Activated CD4-positive, alpha-beta T cell treated with anti-CD3 and anti-CD28 coated beads for 24 hours (primary cell): Measurements from ENCODE around the gene VASP.
A peak's percentile ranks its signal among the peaks of the same experiment; 100 is the strongest.
"Not testable (repeated sequence)": the region's sequence is repeated elsewhere in the genome, so short reads cannot be mapped to it uniquely, and the experiment has no call there.

Experiments
- DNase-seq, 2 donors: peaks; one replicate each; pipeline ENCODE4 v3.0.0-alpha.2; 2020; ENCODE audit warnings: low read depth in 2 of 2

VASP gene

GRCh38 chr19:45496349-45496953 lies 10.8 kb upstream of the VASP start:
- DNase-seq, result no peak

- no peak for DNase-seq
These were observed 9.5 kb upstream of the VASP start for GRCh38 chr19:45497791-45498190.

- DNase-seq, result peak; percentile 49 to 50
These were observed 8.7 kb upstream of the VASP start, which contains the start of gene PPM1N for GRCh38 chr19:45498411-45499195. Gene PPM1N (plus strand): TSS chr19:45498443. CDS start chr19:45498473, 30 bp downstream.

- DNase-seq, result peak in 1 of 2 donors; percentile 49
These were observed 7.8 kb upstream of the VASP start for GRCh38 chr19:45499196-45500180.

GRCh38 chr19:45500918-45501729 lies 6.2 kb upstream of the VASP start:
- no peak for DNase-seq

GRCh38 chr19:45501730-45502014 lies 5.6 kb upstream of the VASP start:
- no peak for DNase-seq

GRCh38 chr19:45502111-45502510 lies 5.2 kb upstream of the VASP start:
- DNase-seq, result no peak

- DNase-seq, result no peak
These were observed 3.4 kb upstream of the VASP start for GRCh38 chr19:45503909-45504308.

GRCh38 chr19:45505151-45505995 lies 1.9 kb upstream of the VASP start:
- DNase-seq, result no peak

GRCh38 chr19:45505996-45506245 lies 1.4 kb upstream of the VASP start:
- no peak for DNase-seq

- peak; percentile 99 for DNase-seq
These were observed 862 bp upstream of the VASP start for GRCh38 chr19:45506246-45506988.

- DNase-seq, result no peak
These were observed 665 bp downstream of the VASP start for GRCh38 chr19:45507872-45508416.

- DNase-seq, result peak in 1 of 2 donors; percentile 49
These were observed 1.2 kb downstream of the VASP start for GRCh38 chr19:45508417-45508860.

GRCh38 chr19:45508861-45509691 lies 1.8 kb downstream of the VASP start:
- no peak for DNase-seq

GRCh38 chr19:45509692-45510015 lies 2.4 kb downstream of the VASP start:
- no peak for DNase-seq

- DNase-seq, result not testable (repeated sequence)
These were observed 3.1 kb downstream of the VASP start for GRCh38 chr19:45510352-45510751.

- DNase-seq, result no peak
These were observed 3.8 kb downstream of the VASP start for GRCh38 chr19:45511074-45511473.

- no peak for DNase-seq
These were observed 5.7 kb downstream of the VASP start for GRCh38 chr19:45512881-45513483.
